Activated CD8-positive, alpha-beta memory T cell treated with anti-CD3 and anti-CD28 coated beads for 24 hours (primary cell): ENCODE measurements around the gene PRDM5.

Experiments used
- DNase-seq: peaks from one replicate; pipeline ENCODE4 v3.0.0-alpha.2; 2020

Gene PRDM5

DNA sequence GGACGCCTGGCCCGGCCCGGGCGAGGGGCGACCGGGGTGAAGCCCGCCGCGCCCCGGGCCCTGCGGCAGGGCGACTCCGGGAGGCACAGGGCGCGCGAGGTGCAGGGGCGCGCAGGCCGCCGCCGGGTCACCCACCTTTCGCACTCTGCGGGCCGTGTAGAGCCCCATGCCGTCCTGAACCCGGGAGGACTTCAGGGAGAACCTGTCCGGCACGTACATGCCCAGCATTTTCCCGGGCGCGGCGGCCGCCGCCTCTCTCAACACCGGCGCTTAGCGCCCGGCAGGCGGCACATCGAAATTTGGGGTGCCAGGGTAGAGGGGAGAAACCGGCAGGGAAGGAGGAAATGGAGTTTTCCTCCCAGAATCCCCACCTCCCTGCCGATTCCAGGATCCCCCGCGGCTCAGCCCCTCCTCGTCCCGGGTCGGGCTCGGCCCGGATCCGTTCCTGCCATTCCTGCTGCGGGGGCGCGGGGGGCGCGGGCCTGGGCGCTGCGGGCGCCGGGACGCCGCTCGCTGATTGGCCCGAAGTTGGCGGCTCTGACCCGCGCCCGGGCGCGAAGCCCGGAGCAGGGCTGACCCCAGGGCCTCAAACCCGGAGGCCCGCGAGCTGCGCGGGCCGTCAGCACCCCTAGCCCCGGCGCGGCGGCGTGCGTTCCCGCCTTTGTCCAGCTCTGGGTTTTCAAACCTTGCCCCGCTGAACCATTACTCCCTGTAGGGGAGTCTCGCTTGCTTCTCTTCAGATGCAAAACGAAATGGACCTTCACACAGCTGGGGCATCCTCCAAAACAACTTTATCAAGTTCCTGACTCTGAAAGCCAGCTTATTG lies at the start of gene PRDM5:
Gene PRDM5, minus strand, starts transcription at position 346 of the 826 bp plus-strand sequence. Its CDS starts 118 bp downstream, at position 228.
- peak; percentile 81 for DNase-seq

DNA sequence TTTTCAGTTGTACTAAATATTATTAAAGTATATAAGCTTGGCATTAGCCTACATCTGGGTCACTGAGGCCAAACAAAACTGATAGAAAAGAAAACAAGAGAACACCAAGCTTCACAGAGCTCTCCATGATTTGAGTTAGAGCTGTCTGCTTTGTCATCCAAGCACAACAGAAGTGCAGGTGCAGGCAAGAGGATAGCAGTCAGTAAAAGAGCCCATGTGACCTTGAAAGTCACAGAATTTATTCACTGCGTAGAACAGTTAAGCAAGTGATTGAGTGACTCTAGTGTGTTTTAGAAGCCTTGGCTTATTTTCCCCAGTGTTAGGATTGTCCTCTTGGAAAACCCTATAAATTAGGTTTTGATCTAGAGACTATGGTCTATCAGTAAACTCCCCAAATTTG lies 49.4 kb upstream of the PRDM5 start:
- DNase-seq: no peak

DNA sequence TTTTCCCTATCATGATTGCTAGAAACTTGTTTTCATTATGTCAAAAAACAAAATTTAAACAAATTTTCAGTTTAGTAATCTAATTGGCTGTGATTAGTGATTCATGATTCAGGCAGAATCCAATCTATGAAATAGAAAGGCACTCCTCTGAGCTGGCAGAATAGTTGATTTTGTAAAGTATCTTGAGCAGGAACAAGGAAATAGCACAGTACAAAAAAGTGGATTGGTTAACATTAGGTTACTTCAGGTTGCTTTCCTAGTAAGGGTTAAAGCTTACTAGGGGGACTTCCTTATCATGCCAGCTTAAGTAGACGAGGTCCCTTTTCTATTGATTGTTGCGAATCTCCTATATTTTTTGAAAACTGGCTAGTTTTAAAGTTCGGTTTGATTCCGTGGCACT lies 43.4 kb upstream of the PRDM5 start:
- no peak for DNase-seq

DNA sequence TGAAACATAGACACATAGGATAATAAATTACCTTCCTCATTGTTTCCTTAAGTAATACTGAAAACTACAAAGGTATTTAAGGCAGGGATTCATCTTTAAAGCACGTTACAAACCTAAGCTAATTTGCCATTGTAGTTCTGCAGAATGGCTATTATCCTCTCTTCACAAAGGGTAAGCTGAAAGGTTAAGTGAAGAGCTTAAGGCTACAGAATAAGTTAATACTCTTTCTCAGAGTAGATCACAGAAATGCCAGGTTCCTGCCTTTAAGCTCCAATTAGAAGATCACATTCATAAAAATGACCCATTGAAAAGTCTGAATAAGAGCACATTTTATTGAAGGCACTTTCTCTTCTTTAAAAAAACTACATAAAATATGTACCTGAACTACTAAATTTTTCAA lies 42.1 kb upstream of the PRDM5 start:
- DNase-seq: no peak

DNA sequence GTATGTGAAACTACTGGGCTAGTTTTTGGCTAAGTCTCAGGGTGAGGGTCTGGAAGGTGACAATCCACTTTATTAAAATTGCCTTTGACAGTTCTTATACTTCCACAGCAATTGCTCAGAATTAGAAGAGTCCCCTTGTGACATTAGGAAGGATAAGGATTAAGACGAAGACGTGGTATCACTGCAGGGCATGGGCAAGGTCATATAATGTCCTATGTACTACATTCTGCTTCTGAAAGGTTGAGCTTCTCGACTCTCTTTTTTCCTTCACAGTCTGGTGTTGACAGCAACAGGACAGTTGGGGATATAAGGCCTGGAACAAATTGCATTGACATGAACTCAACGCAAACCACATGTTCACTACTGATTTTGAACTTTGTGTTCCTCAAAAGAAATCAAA lies 40.9 kb upstream of the PRDM5 start:
- DNase-seq: no peak

DNA sequence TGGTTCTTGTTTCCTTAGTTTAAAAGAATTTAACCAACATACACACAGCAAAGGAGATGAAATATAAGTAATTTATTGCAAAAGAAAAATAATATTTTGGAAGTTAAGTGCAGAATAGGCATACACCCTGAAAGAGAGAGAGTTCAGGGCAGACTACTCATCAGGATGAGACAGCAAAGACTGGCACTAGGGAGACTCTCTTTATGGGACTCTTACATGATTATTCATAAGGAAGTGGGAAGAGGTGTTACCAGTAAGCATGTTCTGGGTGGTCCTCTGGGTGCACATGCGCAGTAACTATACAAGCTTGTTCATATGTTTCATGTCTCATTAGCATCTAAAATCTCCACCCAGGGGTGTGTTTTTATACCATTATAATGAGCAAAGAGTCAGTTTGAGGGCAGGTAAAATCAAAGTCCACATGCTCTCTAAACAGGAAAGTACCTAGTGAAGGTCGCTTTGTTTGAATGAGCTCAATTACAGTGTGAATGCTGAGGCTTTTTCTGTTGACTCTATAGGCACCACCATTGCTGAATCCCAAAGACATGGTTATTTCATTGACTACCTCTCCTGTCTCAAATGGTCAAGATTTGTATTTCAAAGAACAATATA lies 38.2 kb upstream of the PRDM5 start:
- DNase-seq: no peak

DNA sequence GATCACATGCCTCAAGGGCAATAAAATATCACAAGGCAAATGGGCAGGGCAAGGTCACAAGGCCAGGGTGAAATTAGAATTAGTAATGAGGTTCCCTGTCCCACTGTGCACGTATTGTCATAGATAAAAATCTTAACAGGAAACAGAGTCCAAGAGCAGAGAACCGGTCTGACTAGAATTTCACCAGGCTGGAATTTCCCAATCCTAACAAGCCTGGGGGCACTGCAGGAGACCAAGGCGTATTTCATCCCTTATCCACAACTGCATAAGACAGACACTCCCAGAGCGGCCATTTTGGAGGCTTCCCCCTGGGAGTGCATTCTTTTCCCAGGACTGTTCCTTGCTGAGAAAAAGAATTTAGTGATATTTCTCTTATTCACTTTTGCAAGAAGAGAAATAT lies 25.9 kb upstream of the PRDM5 start:
- DNase-seq: no peak

DNA sequence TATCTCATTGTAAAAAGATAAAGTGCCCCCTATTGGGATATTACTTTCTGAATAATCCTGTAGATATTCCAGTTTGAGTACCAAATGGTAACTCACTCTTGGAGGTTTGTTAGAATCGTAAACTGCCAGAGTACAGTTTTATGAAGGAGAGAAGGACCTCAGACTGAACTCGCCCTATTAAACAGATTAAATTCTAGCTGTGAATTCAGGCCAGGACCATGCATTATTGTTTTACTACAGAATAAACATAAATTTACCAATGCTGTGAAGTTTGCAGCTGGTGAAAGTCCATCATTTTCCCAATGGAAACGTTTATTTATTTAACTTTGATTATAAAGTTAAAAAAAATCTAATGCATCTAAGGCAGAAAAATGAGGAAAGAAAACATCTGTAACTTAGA lies 20.2 kb upstream of the PRDM5 start:
- DNase-seq: no peak

DNA sequence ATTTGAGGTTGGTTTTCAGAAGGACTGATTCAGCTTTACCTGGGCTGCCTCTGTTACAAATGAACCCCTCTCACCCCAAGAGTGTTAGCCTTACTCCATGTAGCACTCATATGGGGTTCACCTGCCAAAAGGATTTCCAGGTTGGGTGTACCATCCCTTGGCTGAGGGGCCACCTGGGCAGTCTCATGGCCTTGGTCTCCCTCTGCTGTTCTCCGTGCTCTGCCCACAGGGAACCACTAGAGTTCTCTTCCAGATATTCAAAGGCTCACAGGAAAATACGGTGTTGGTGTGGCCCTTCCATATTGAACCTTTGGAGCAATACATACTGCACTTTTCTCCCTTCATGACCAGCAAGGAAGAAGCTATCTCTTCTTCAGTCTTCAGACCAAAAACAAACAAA lies 18.0 kb upstream of the PRDM5 start:
- DNase-seq: no peak

DNA sequence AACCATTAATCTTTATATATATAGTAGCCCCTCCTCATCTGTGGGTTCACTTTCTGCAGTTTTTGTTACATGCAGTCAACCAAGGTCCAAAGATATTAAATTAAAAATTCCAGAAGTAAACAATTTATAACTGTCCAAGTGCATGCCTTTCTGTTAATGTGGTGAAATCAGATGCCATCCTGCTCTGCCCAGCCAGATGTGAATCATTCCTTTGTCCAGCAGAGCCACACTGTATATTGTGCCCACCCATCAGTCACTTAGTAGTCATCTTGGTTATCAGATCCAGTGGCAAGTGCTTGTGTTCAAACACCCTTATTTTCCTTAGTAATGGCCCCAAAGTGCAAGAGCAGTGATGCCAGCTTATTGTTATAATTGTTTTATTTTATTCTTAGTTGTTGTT lies 17.2 kb upstream of the PRDM5 start:
- no peak for DNase-seq

DNA sequence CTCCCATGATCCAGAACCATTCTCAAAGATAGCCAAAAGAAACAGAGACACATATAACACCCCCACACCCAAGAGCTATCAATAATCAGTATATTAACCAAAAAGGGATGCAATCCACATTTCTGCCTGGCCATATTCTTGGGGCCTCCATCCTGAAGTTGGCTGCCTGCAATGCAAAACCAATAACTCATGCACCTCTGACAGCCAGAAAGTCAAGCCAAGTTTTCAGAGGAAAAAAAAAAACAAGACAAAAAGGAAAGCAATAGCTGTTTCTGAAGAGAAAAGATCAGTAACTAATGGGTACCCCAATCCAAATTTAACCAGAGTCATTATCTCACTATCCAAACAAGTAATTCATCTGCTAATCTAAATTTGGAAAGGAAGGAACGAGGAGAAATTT lies 7.3 kb upstream of the PRDM5 start:
- DNase-seq: no peak

DNA sequence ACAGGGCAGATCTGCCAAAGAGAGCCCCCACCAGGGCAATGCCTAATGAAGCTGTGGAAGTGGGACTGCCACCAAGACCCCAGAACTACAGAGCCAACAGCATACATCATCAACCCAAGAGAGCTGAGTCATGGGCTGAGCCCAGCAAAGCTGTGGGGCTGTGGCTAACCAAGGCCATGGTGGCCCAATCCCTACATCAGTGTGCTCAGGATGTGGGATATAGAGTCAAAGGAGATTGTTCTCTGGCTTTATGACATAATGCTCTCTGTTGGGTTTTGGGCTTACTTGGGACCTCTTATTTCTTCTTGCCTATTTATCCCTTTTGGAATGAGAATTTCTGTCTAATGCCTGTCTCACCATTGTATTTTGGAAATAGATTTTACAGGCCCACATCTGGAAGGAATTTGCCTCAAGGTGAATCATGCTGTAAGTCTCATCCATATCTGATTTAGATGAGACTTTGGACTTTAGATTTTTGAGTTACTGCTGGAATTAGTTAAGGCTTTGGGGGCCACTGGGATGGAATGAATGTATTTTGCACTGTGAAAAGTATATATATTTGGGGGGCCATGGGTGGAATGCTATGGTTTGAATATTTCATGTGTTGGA lies 5.4 kb upstream of the PRDM5 start:
- DNase-seq: no peak

DNA sequence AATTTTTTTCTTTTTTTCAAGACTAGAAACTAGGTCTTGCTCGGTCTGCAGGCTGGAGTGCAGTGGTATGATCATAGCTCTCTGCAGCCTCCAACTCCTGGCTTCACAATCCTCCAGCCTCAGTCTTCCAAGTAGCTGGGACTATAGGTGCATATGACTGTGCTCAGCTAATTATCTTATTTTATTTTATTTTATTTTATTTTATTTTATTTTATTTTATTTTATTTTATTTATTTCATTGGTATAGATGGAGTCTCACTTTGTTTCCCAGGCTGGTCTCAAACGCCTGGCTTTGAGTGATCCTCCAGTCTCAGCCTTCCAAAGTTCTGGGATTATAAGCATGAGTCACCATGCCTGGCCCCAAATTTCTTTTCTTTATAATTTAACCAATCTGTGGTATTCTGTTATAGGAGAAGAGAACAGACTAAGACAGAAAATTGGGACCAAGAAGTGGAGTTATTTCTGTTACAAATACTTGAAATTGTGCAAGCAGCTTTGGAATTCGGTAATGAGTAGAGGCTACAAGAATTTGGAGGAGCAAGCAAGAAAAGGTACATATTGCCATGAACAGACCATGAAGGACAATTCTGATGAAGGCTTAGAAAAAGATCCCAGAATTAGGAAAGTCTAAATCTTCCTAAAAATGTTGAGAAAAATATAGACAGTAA lies 4.0 kb upstream of the PRDM5 start:
- DNase-seq: no peak

DNA sequence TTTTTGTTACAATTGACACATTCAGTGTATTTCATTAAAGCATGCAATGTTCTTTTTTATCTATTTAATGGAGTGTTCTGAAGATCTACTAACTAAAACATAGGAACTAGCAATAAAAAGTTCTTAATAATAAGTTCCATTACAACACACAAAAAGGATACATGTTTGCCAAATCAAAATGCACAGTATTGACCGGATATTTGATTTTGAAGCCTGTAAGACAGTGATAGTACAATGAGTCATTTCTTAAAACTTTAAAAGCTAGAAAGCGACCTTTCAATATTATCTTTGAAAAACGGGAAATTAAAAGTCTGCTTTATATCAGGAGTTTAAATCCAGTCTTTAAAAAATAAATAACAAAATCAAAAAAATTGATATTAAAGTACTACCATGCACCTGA lies 2.4 kb upstream of the PRDM5 start:
- no peak for DNase-seq

DNA sequence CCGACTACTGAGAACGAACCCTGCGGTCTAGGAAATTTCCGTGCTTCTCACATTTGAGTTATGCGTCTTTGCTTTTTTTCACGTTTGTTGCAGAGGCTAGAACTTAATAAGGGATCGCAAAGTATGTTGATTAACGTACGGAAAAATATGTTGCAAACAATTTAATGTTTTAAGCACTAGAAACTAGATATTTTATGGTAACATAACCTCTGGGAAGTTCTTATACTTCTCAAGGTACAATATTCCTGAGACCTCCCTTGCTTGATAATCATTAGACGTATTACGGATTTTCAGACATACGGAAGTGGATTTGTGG lies 639 bp upstream of the PRDM5 start:
- no peak for DNase-seq

DNA sequence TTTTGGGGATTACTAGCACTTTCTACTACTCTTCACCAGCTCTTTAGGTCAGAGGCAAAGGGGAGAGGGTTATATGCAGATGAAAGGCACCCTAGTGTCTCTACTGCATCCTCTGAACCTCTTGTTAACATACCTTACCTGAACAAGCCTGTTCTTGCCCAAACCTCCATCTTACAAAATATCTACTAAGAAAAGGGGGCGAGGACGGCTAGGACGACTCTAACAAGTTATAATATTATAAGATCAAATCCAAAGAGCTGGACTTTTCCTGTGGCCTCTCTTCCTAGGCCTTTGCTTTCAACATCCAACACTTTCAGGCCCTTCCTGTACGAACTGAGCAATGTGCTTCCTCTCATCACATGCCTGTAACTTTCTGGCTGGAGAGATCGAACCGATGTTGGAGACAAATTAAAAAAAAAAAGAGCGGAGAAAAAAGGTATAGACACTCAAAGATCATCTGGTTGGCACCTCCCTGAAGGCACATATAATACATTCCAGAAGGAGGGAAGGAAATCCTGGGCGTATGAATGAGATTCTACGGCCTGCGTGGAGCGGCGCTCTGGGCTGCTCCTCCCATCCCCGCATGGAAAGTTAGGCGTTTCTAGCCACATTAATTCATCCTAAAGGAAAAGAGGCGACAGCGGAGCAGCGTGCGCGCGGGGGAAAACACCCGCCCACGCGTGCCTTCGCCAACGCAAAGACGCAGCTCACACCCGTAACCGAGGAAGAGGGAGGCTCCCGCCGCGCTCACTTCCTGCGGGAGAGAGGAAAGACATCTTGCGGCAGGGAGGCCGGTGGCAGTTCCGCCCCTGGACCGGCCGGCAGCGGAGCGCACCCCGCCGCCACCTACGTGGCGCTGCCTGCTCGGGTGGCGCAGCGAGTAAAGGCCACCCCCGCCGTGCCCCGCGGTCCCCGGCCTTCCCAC lies 808 bp downstream of the PRDM5 start:
- no peak for DNase-seq

DNA sequence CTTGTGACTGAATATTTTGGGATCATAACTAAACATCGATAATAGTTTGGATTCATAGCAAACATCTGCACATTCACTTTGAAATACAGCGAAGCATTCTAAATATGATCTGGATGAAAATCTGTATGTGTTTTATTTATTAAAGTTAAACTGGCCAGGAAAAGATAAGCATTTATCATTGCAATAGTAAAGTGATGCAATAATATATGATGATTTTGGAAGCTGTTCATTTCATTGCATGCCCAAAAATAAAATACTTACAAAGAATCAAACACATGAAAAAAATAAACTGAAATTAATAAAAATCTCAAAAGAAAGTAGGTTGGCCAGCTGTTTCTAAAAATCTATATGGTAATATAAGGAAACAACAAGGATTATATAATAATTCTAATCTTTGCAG lies 1.9 kb downstream of the PRDM5 start:
- DNase-seq: no peak

DNA sequence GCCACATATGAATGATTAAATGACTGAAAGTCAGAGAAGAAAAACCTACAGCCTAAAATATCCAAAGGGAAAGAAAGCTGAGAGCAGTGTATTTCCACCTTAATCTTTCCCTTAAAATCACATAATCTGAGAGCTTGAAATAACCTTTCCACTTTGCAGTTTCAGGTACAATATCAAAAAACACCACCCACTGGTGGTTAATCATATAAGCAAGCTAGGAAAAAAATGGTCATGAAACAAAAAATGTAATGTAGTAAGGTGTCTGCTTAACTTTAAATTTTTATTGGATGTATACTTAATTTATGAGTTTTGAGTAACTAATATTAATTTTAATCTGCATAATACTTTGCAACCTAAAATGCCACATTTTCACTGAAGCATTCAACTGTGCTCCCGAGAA lies 3.2 kb downstream of the PRDM5 start:
- no peak for DNase-seq

DNA sequence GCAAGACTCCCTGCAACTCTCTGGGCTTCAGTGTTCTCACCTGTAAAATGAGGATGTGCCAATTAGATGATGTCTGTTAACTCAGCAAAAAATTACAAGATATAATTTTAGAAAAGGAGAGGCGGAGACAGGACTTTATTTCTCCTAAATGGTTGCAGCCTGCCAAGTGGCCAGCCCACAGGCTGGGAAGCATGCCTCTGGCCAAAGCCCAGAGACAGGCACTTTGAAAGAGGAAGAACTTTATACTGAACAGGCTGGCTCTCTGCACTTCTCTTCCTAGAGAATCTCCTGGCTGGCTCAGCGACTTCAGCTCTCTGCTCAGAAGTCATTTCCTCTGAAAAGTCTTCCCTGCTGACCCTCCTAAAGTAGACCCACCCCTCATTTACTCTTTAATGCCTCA lies 3.7 kb downstream of the PRDM5 start:
- no peak for DNase-seq

DNA sequence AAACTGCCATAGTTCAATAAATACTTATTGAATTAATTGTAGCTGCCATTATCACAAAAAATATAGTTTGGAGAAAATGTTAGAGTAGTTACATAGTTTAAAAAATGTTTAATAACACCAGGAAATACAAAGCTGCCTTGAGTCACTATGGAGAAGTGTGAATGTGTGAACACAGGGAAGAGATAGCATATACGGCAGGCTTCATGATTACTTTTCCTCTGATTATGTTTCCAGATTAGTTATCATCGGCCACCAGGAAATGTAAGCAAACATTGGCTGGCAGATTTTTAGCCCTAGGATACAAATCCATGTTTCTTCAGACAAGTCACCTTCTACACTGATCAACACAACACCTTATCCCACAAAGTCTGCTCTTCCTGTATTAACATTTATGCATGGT lies 4.4 kb downstream of the PRDM5 start:
- no peak for DNase-seq

DNA sequence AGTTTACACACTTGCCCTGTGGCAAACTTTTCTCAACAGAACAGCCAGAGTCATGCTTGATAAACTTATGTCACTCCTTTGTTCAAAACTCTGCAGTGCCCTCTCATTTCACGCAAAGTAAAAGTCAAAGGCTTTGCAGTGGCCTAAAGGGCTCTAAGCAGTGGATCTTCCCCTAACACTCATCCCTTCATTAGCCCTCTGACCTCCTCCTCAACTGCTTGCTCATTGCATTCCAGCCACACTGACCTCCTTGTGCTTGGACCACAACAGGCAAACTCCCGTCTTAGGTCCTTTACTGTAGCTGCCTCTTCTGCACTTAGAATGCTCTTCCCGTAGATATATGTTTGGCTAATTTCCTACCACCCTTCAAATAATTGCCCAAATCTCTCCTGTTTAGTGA lies 5.6 kb downstream of the PRDM5 start:
- DNase-seq: no peak

DNA sequence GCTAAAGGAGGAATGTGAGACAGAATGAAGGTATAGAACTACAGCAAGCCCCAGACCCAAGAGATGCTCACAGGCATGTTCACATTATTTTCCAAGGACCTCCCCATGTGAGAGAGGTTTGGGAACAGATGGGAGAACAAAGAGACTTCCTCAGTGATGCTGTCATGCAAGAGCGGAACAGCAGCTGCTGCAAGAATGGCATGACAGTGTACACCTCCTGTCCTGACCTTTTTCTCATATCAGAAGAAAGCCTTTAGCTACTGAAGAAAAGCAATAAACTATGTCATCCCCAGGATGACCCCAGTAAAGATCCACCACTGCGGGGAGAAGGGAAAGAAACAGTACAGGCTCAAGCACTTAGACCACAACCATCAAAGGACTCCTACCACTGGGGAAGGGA lies 7.2 kb downstream of the PRDM5 start:
- DNase-seq: no peak

DNA sequence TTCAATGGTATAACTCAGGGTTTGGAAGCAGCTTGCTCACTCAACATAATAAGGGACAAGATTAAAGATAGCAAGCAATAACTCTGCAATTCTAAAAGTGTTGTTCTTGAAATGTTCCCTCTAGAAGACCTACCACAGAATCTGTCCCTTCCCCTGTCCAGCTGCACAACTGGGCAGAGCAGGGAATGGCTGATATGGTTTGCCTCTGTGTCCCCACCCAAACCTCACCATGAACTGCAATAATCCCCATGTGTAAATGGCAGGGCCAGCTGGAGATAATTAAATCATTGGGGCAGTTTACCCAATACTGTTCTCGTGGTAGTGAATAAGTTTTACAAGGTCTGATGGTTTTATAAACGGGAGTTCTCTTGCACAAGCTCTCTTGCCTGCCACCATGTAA lies 19.1 kb downstream of the PRDM5 start:
- no peak for DNase-seq
